SKM-1 (cell line): ENCODE data around the gene TEAD1.
"Not testable (repeated sequence)": the region's sequence is repeated elsewhere in the genome, so short reads cannot be mapped to it uniquely, and the experiment has no call there.

Experiments
- DNase-seq: peaks from one replicate; lab custom pipeline; 2025; ENCODE audit not compliant: unreplicated experiment; lab: John Stamatoyannopoulos, UW

Gene TEAD1

DNA sequence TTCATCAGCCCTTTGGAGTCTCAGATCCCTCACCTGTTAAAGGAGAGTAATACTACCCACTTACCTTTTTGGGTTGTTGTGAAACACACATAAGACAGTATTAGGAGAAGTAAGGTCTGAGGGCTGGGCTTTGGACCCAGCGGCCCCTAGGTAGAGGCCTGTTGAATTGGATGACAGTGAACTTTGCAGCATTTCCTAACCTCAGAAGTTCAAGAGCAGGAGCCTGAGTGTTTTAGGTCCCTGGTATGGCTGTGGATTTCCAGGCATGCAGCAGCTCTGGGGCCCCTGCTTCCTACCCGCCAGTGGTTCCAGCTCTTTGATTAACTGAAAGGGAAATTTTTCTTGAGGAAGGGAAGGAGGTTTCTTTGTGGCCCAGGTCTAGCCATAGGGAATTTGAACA is 58.9 kb downstream of the TEAD1 start:
- no peak for DNase-seq

GRCh38 chr11:12734625-12735024 is 60.4 kb downstream of the TEAD1 start:
- no peak for DNase-seq

DNA sequence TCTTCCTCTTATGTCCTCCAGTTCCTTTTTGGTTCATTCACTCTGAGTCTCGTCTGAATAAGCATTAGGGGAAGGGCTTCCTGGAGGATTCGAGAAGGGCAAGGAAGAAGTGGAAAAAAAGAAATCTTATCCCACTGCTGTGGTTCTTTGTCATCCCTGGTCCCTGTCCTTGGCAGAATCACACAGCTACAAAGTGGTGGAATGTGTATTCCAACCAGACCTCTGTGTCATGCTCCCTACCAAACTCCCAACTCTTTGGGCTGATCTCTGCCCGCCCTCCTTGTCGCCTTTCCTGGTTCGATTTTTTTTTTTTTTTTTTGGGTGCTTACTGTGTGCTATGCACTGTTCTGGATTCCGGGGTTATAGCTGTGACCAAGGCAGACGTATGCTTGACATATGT is 61.0 kb downstream of the TEAD1 start:
- no peak for DNase-seq

DNA sequence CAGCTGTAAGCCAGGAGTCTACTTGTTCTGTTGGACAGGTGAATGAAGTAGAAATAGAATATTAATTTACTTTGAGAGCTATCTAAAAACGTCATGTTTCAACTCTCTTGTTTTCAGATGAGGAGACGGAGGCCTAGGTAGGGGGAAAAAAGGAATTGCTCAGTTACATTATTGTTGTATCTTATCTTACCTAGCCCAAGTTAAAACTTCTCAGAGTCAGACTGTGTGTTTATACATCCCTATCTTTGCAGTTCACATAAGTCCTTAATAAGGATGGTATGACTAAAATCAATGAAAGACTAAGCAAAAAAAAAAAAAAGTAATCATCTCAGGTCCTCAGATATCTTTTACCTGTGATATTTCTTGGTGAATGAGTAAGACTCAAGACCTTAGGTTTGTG is 62.8 kb downstream of the TEAD1 start:
- no peak for DNase-seq

DNA sequence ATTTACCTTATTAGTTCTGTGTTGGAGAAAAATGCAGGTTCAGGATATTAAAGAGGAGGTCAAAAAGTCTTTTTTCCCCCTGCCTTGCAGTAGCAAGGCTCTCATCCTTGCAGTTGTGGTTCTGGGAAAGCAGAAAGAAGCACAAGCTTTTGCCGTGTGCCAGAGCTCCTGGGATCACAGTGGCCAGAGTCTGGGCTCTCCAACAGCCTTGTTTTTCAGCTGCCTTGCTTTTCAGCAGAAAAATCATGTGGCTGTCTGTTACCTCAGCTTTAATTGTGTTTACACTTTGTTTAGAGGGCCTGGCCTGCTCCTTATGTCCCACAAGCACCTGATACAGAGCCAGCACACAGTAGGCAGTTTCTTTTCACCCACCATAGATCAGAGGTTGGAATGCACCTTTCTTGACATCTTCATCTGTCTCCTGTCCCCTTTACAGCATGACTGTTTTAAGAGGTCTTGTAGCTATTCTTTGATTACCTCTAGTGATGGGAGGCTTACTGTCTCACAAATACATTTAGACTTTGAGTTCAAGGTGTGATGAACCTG is 67.5 kb downstream of the TEAD1 start:
- no peak for DNase-seq

- no peak for DNase-seq
Observed at GRCh38 chr11:12743834-12744449, 69.7 kb downstream of the TEAD1 start.

DNA sequence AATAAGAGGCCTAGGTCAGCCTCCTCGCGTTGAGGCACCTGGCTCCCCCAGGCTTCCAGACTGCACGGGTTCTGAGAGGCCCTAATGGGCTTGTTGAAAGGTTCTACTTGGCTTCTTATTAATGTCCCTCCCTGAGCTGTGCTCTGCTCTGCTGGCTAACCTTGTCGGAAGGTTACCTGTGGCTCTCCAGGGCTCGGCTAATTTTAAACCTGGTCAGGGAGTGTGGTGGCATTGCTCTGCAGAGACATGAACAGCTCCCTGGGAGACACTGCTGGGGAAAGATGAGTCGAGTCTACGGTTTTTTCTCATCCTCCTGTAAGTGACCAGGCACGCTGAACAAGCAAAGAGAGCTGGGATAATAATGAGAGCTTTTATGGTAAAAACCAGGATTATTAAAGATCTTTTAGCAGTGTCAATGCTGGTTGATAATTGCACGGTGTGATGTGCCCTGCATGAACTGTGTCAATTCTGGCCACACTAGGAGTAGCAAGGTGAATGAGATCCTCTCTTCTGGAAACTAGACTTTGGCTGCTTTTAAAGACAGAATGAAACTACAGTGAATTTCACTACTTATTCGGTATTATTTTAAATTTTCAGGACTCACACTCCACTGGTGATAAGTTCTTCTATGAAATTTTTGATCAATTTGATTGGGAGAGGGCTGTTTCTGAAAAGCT is 70.7 kb downstream of the TEAD1 start:
- no peak for DNase-seq

GRCh38 chr11:12745787-12746186 is 71.6 kb downstream of the TEAD1 start:
- no peak for DNase-seq

GRCh38 chr11:12746593-12747097 is 72.4 kb downstream of the TEAD1 start:
- DNase-seq, result no peak

- DNase-seq, result no peak
Observed at GRCh38 chr11:12748561-12748960, 74.3 kb downstream of the TEAD1 start.

DNA sequence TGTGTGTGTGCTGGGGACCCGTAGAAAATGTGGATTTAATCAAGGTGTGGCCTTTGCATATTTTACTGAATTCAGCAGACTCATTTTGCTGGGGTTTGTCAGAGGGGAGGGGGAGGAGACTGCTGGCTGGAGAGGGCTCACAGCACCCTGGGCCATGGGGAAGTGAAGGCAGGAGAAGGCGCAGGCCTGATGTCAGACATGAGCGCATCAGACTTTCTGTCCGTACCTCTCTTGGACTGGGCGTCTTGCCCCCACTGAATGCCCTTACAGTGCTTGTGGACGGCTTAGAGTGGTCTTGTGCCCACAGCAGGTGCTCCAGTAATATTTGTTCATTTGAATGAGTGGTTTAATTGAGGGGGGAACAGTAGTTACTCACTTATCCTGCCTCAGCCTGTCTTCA is 75.2 kb downstream of the TEAD1 start:
- DNase-seq, result no peak

- DNase-seq, result no peak
Observed at GRCh38 chr11:12750181-12750580, 76.0 kb downstream of the TEAD1 start.

- DNase-seq, result no peak
Observed at GRCh38 chr11:12752868-12753524, 78.8 kb downstream of the TEAD1 start.

GRCh38 chr11:12754021-12754420 is 79.8 kb downstream of the TEAD1 start:
- DNase-seq, result no peak

- DNase-seq, result no peak
Observed at GRCh38 chr11:12754582-12755234, 80.5 kb downstream of the TEAD1 start.

- DNase-seq, result no peak
Observed at GRCh38 chr11:12755510-12756453, 81.6 kb downstream of the TEAD1 start.

DNA sequence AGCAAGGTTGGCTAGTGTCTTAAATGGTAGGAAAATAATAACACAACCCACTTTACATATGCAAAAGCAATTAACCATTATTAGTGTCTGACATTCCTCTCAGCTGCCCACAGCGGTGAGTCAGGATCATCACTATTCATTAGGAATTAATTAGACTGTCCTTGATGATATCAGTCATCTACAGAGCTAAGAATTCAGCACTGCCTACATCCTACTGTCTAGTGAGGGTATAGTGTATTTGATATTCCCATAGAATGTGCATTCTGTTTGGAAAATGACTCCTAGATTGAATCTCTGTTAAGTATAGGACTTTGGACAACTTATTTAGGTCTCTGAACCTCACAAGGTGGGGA is 82.2 kb downstream of the TEAD1 start:
- DNase-seq, result no peak

- no peak for DNase-seq
Observed at GRCh38 chr11:12756867-12757266, 82.6 kb downstream of the TEAD1 start.

GRCh38 chr11:12757416-12757815 is 83.2 kb downstream of the TEAD1 start:
- no peak for DNase-seq

DNA sequence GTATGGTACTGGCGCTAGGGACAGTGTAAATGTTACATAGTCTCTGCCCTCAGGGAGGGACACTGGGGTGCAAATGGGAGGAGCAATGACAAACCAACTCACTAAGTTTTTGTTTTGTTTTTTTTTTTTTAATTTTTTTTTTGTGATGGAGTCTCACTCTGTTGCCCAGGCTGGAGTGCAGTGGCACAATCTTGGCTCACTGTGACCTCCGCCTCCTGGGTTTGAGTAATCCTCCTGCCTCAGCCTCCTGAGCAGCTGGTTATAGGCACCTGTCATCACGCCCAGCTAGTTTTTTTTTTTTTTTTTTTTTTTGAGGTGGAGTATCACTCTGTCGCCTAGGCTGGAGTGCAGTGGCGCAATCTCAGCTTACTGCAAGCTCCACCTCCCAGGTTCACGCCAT is 83.9 kb downstream of the TEAD1 start:
- not testable (repeated sequence) for DNase-seq
